ENCODE measurements around the gene RNF40.

- no peak for TF ChIP-seq CTCF (optimal IDR thresholded peaks at IDR 0.05 in 1 of 3, IDR thresholded peaks at IDR 0.05 in 1 of 3, conservative IDR thresholded peaks at IDR 0.05 in 1 of 3; ENCODE audit: extremely low read depth in 1 of 3, insufficient read depth in 2 of 3, low read length in 3 of 3)
- no peak for TF ChIP-seq EZH2 (IDR thresholded peaks at IDR 0.05; ENCODE audit: low read length)
Observed at GRCh38 chr16:30786115-30786935, 24.2 kb downstream of the RNF40 start.

Measured in keratinocyte (primary cell).